WTC11 (cell line): ENCODE results near the gene ASMTL. TPM values are rescaled to one million over a fixed set of nuclear protein-coding genes. Genes with fewer than 3 reads are reported as not detected.

Source experiments
- EMX1 ChIP-seq: fragments of 250-450 bp; sonication (Bioruptor Pico); IDR thresholded peaks from 2 replicates; pipeline ENCODE4 v1.8.0; 2021; ENCODE audit warnings: mild to moderate bottlenecking
- KAT7 ChIP-seq: sonication (generic); formaldehyde crosslinking; IDR thresholded peaks from 2 replicates; pipeline ENCODE4 v1.8.1; 2023; ENCODE audit warnings: missing genetic modification reagents, mild to moderate bottlenecking, borderline replicate concordance
- MYBL2 ChIP-seq: sonication (generic); formaldehyde crosslinking; IDR thresholded peaks from 2 replicates; pipeline ENCODE4 v1.8.1; 2023; ENCODE audit warnings: mild to moderate bottlenecking, moderate library complexity, missing genetic modification reagents
- ZNF416 ChIP-seq: fragments of 250-450 bp; sonication (Bioruptor Pico); IDR thresholded peaks from 2 replicates; pipeline ENCODE4 v1.9.0; 2021; ENCODE audit warnings: mild to moderate bottlenecking, inconsistent platforms
- total RNA-seq: library from RNA; stranded (reverse); gene quantifications from 3 replicates; pipeline ENCODE4 v1.2.3, GENCODE V29; 2021
- TF ChIP-seq, protein P1 (sequence below): sonication (generic); formaldehyde crosslinking; IDR thresholded peaks from 2 replicates; pipeline ENCODE4 v1.8.0; 2023; ENCODE audit warnings: missing genetic modification reagents, mild to moderate bottlenecking, borderline replicate concordance
- TF ChIP-seq, protein P2 (sequence below): fragments of 200-600 bp; IDR thresholded peaks from 2 replicates; pipeline ENCODE4 v1.8.0; 2022; ENCODE audit warnings: antibody characterized with exemption
- TF ChIP-seq, protein P3 (sequence below): sonication (generic); formaldehyde crosslinking; conservative IDR thresholded peaks from 2 replicates; pipeline ENCODE4 v1.8.1; 2022; ENCODE audit warnings: mild to moderate bottlenecking, missing genetic modification reagents
- TF ChIP-seq, protein P4 (sequence below): sonication (generic); formaldehyde crosslinking; IDR thresholded peaks from 2 replicates; pipeline ENCODE4 v1.8.0; 2022; ENCODE audit warnings: missing genetic modification reagents
- TF ChIP-seq, protein P5 (sequence below): sonication (generic); formaldehyde crosslinking; IDR thresholded peaks from 2 replicates; pipeline ENCODE4 v1.8.1; 2022; ENCODE audit warnings: low read depth, mild to moderate bottlenecking, moderate library complexity, missing genetic modification reagents, borderline replicate concordance
- TF ChIP-seq, protein P6 (sequence below): sonication (generic); formaldehyde crosslinking; IDR thresholded peaks from 2 replicates; pipeline ENCODE4 v1.8.1; 2023; ENCODE audit warnings: mild to moderate bottlenecking, missing genetic modification reagents, borderline replicate concordance
- TF ChIP-seq, protein P7 (sequence below): sonication (generic); formaldehyde crosslinking; IDR thresholded peaks from 2 replicates; pipeline ENCODE4 v1.8.0; 2022; ENCODE audit warnings: mild to moderate bottlenecking, missing genetic modification reagents
- TF ChIP-seq, protein P8 (sequence below): sonication (generic); formaldehyde crosslinking; IDR thresholded peaks from 2 replicates; pipeline ENCODE4 v1.8.1; 2022; ENCODE audit warnings: mild to moderate bottlenecking, missing genetic modification reagents, moderate library complexity, borderline replicate concordance
- TF ChIP-seq, protein P9 (sequence below): sonication (generic); formaldehyde crosslinking; IDR thresholded peaks from 2 replicates; pipeline ENCODE4 v1.8.1; 2023; ENCODE audit warnings: mild to moderate bottlenecking, missing genetic modification reagents, moderate library complexity

ASMTL gene
- total RNA-seq, 1 experiment from 2014 or later: 70.6 TPM

DNA sequence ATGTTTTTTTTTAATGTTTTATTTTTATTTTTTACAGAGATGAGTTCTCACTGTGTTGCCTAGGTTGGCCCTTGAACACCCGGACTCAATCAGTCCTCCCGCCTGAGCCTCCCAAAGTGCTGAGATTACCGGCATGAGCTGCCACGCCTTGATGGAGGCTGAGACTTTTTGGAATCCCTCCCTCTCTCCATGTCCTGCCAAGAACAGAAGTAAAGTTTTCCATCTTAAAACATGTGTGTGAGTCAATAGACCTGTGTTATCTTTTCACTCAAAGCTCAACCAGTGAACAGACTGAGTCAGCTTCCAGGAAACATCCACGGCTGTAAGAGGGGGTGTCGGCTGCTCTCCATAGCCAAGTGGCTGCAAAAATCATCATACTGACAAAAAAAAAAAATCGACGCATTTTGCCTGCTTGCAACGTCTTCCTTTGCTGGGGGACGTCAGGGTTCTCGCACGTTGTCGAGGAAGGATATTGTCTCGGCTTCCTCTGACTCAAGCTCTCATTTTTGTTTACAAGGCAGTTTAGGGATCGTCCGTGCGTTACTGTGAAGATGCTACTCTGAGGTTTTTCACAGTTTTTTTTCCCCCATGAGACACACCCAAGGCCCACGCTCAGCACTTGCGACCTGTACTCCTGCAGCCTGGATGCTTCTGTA is 10.0 kb upstream of the ASMTL start (continued):
- TF ChIP-seq, protein P1, sequence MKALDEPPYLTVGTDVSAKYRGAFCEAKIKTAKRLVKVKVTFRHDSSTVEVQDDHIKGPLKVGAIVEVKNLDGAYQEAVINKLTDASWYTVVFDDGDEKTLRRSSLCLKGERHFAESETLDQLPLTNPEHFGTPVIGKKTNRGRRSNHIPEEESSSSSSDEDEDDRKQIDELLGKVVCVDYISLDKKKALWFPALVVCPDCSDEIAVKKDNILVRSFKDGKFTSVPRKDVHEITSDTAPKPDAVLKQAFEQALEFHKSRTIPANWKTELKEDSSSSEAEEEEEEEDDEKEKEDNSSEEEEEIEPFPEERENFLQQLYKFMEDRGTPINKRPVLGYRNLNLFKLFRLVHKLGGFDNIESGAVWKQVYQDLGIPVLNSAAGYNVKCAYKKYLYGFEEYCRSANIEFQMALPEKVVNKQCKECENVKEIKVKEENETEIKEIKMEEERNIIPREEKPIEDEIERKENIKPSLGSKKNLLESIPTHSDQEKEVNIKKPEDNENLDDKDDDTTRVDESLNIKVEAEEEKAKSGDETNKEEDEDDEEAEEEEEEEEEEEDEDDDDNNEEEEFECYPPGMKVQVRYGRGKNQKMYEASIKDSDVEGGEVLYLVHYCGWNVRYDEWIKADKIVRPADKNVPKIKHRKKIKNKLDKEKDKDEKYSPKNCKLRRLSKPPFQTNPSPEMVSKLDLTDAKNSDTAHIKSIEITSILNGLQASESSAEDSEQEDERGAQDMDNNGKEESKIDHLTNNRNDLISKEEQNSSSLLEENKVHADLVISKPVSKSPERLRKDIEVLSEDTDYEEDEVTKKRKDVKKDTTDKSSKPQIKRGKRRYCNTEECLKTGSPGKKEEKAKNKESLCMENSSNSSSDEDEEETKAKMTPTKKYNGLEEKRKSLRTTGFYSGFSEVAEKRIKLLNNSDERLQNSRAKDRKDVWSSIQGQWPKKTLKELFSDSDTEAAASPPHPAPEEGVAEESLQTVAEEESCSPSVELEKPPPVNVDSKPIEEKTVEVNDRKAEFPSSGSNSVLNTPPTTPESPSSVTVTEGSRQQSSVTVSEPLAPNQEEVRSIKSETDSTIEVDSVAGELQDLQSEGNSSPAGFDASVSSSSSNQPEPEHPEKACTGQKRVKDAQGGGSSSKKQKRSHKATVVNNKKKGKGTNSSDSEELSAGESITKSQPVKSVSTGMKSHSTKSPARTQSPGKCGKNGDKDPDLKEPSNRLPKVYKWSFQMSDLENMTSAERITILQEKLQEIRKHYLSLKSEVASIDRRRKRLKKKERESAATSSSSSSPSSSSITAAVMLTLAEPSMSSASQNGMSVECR (CRISPR knock-in tag): no peak
- TF ChIP-seq, protein P2, sequence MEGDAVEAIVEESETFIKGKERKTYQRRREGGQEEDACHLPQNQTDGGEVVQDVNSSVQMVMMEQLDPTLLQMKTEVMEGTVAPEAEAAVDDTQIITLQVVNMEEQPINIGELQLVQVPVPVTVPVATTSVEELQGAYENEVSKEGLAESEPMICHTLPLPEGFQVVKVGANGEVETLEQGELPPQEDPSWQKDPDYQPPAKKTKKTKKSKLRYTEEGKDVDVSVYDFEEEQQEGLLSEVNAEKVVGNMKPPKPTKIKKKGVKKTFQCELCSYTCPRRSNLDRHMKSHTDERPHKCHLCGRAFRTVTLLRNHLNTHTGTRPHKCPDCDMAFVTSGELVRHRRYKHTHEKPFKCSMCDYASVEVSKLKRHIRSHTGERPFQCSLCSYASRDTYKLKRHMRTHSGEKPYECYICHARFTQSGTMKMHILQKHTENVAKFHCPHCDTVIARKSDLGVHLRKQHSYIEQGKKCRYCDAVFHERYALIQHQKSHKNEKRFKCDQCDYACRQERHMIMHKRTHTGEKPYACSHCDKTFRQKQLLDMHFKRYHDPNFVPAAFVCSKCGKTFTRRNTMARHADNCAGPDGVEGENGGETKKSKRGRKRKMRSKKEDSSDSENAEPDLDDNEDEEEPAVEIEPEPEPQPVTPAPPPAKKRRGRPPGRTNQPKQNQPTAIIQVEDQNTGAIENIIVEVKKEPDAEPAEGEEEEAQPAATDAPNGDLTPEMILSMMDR: no peak
- TF ChIP-seq, protein P3, sequence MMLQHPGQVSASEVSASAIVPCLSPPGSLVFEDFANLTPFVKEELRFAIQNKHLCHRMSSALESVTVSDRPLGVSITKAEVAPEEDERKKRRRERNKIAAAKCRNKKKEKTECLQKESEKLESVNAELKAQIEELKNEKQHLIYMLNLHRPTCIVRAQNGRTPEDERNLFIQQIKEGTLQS (CRISPR knock-in tag): no peak
- TF ChIP-seq, protein P4, sequence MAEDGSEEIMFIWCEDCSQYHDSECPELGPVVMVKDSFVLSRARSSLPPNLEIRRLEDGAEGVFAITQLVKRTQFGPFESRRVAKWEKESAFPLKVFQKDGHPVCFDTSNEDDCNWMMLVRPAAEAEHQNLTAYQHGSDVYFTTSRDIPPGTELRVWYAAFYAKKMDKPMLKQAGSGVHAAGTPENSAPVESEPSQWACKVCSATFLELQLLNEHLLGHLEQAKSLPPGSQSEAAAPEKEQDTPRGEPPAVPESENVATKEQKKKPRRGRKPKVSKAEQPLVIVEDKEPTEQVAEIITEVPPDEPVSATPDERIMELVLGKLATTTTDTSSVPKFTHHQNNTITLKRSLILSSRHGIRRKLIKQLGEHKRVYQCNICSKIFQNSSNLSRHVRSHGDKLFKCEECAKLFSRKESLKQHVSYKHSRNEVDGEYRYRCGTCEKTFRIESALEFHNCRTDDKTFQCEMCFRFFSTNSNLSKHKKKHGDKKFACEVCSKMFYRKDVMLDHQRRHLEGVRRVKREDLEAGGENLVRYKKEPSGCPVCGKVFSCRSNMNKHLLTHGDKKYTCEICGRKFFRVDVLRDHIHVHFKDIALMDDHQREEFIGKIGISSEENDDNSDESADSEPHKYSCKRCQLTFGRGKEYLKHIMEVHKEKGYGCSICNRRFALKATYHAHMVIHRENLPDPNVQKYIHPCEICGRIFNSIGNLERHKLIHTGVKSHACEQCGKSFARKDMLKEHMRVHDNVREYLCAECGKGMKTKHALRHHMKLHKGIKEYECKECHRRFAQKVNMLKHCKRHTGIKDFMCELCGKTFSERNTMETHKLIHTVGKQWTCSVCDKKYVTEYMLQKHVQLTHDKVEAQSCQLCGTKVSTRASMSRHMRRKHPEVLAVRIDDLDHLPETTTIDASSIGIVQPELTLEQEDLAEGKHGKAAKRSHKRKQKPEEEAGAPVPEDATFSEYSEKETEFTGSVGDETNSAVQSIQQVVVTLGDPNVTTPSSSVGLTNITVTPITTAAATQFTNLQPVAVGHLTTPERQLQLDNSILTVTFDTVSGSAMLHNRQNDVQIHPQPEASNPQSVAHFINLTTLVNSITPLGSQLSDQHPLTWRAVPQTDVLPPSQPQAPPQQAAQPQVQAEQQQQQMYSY (CRISPR knock-in tag): no peak
- TF ChIP-seq, protein P5, sequence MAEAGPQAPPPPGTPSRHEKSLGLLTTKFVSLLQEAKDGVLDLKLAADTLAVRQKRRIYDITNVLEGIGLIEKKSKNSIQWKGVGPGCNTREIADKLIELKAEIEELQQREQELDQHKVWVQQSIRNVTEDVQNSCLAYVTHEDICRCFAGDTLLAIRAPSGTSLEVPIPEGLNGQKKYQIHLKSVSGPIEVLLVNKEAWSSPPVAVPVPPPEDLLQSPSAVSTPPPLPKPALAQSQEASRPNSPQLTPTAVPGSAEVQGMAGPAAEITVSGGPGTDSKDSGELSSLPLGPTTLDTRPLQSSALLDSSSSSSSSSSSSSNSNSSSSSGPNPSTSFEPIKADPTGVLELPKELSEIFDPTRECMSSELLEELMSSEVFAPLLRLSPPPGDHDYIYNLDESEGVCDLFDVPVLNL (CRISPR knock-in tag): no peak
- TF ChIP-seq, protein P6, sequence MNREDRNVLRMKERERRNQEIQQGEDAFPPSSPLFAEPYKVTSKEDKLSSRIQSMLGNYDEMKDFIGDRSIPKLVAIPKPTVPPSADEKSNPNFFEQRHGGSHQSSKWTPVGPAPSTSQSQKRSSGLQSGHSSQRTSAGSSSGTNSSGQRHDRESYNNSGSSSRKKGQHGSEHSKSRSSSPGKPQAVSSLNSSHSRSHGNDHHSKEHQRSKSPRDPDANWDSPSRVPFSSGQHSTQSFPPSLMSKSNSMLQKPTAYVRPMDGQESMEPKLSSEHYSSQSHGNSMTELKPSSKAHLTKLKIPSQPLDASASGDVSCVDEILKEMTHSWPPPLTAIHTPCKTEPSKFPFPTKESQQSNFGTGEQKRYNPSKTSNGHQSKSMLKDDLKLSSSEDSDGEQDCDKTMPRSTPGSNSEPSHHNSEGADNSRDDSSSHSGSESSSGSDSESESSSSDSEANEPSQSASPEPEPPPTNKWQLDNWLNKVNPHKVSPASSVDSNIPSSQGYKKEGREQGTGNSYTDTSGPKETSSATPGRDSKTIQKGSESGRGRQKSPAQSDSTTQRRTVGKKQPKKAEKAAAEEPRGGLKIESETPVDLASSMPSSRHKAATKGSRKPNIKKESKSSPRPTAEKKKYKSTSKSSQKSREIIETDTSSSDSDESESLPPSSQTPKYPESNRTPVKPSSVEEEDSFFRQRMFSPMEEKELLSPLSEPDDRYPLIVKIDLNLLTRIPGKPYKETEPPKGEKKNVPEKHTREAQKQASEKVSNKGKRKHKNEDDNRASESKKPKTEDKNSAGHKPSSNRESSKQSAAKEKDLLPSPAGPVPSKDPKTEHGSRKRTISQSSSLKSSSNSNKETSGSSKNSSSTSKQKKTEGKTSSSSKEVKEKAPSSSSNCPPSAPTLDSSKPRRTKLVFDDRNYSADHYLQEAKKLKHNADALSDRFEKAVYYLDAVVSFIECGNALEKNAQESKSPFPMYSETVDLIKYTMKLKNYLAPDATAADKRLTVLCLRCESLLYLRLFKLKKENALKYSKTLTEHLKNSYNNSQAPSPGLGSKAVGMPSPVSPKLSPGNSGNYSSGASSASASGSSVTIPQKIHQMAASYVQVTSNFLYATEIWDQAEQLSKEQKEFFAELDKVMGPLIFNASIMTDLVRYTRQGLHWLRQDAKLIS (CRISPR knock-in tag): no peak
- TF ChIP-seq, protein P7, sequence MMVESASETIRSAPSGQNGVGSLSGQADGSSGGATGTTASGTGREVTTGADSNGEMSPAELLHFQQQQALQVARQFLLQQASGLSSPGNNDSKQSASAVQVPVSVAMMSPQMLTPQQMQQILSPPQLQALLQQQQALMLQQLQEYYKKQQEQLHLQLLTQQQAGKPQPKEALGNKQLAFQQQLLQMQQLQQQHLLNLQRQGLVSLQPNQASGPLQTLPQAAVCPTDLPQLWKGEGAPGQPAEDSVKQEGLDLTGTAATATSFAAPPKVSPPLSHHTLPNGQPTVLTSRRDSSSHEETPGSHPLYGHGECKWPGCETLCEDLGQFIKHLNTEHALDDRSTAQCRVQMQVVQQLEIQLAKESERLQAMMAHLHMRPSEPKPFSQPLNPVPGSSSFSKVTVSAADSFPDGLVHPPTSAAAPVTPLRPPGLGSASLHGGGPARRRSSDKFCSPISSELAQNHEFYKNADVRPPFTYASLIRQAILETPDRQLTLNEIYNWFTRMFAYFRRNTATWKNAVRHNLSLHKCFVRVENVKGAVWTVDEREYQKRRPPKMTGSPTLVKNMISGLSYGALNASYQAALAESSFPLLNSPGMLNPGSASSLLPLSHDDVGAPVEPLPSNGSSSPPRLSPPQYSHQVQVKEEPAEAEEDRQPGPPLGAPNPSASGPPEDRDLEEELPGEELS (CRISPR knock-in tag): no peak
- TF ChIP-seq, protein P8, sequence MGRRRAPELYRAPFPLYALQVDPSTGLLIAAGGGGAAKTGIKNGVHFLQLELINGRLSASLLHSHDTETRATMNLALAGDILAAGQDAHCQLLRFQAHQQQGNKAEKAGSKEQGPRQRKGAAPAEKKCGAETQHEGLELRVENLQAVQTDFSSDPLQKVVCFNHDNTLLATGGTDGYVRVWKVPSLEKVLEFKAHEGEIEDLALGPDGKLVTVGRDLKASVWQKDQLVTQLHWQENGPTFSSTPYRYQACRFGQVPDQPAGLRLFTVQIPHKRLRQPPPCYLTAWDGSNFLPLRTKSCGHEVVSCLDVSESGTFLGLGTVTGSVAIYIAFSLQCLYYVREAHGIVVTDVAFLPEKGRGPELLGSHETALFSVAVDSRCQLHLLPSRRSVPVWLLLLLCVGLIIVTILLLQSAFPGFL: no peak
- TF ChIP-seq MYBL2 (CRISPR knock-in tag) (no peak), EMX1 (CRISPR knock-in tag) (no peak), KAT7 (CRISPR knock-in tag) (no peak), ZNF416 (CRISPR knock-in tag) (no peak)
- TF ChIP-seq, protein P9, sequence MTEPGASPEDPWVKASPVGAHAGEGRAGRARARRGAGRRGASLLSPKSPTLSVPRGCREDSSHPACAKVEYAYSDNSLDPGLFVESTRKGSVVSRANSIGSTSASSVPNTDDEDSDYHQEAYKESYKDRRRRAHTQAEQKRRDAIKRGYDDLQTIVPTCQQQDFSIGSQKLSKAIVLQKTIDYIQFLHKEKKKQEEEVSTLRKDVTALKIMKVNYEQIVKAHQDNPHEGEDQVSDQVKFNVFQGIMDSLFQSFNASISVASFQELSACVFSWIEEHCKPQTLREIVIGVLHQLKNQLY (CRISPR knock-in tag): no peak
